Activated T-cell treated with anti-CD3 and anti-CD28 coated beads, Interleukin-2, amount 50 U/mL, for 4 hours (primary cell): ENCODE data around the gene NUP85. TPM values are rescaled to one million over a fixed set of nuclear protein-coding genes. Genes with fewer than 3 reads are reported as not detected.
"Not testable (repeated sequence)": the region's sequence is repeated elsewhere in the genome, so short reads cannot be mapped to it uniquely, and the experiment has no call there.

Experiments used
- ATAC-seq, 2 donors: fragments of 200-7000 bp; cut with Tn5 transposase; one replicate each; pipeline ENCODE4 v1.10.0; 2021
- DNase-seq: peaks from one replicate; pipeline ENCODE4 v3.0.0-alpha.2; 2020
- H3K27me3 Mint-ChIP-seq: one replicate; pipeline ENCODE4 v1.8.0; 2021; ENCODE audit warnings: low read depth, mixed read lengths
- H3K36me3 Mint-ChIP-seq: one replicate; pipeline ENCODE4 v1.8.0; 2022; ENCODE audit warnings: mixed read lengths; ENCODE audit not compliant: insufficient read depth
- H3K4me1 Mint-ChIP-seq: one replicate; pipeline ENCODE4 v1.8.0; 2021; ENCODE audit warnings: low read depth, mixed read lengths
- H3K4me3 Mint-ChIP-seq: one replicate; pipeline ENCODE4 v1.8.0; 2021; ENCODE audit warnings: mild to moderate bottlenecking, moderate library complexity, mixed read lengths
- H3K9me3 Mint-ChIP-seq: one replicate; pipeline ENCODE4 v1.8.0; 2021; ENCODE audit warnings: mixed read lengths
- total RNA-seq, 3 donors: library from RNA; stranded (reverse); gene quantifications; one replicate each; pipeline ENCODE4 v1.2.1, GENCODE V29; 2021

NUP85 gene
- total RNA-seq, 3 donors from 2014 or later, result 115 to 137 (median 125) TPM

GRCh38 chr17:75273977-75274708 is 68.7 kb downstream of the NUP85 start:
- H3K4me3 Mint-ChIP-seq, result peak overlapping the region; percentile 58
- H3K4me1 Mint-ChIP-seq, result peaks cover 27% of the 10 kb centered on the region
- ATAC-seq (no peak), DNase-seq (no peak)
- H3K9me3 Mint-ChIP-seq, result no peaks in the 10 kb centered on the region
- peaks cover 14% of the 10 kb centered on the region for H3K36me3 Mint-ChIP-seq
- H3K27me3 Mint-ChIP-seq, result no peaks in the 10 kb centered on the region

- H3K4me1 Mint-ChIP-seq, result peaks cover 12% of the 10 kb centered on the region
- peaks cover 15% of the 10 kb centered on the region for H3K36me3 Mint-ChIP-seq
- no peak overlapping the region for H3K4me3 Mint-ChIP-seq
These were observed 72.2 kb downstream of the NUP85 start for GRCh38 chr17:75277664-75278071.

GRCh38 chr17:75280189-75280588 is 74.7 kb downstream of the NUP85 start:
- H3K4me1 Mint-ChIP-seq, H3K9me3 Mint-ChIP-seq, DNase-seq, H3K27me3 Mint-ChIP-seq, H3K4me3 Mint-ChIP-seq, ATAC-seq: not testable (repeated sequence)
- H3K36me3 Mint-ChIP-seq, result peaks cover 18% of the 10 kb centered on the region

More at GRCh38 chr17:75277664-75278071, 72.2 kb downstream of the NUP85 start:
- H3K9me3 Mint-ChIP-seq, result no peaks in the 10 kb centered on the region
- ATAC-seq (no peak), DNase-seq (no peak)
- no peaks in the 10 kb centered on the region for H3K27me3 Mint-ChIP-seq

- H3K4me1 Mint-ChIP-seq, result peaks cover 18% of the 10 kb centered on the region
- H3K9me3 Mint-ChIP-seq, result no peaks in the 10 kb centered on the region
- H3K4me3 Mint-ChIP-seq, result no peak overlapping the region
- DNase-seq (no peak), ATAC-seq (no peak)
- H3K27me3 Mint-ChIP-seq, result no peaks in the 10 kb centered on the region
- H3K36me3 Mint-ChIP-seq, result peaks cover 27% of the 10 kb centered on the region
These were observed 79.6 kb downstream of the NUP85 start for GRCh38 chr17:75285123-75285522.

Other genes with a start within 250 kb of the NUP85 start
- 1 to 10 TPM; 1.3 to 2.1 (median 2.0) TPM for gene HID1, start 232.9 kb upstream of the NUP85 start, total RNA-seq
- 1 to 10 TPM in 2 of 3 donors, under 1 TPM in 1; 0.84 to 1.3 (median 1.0) TPM for gene CDR2L, start 218.0 kb upstream of the NUP85 start, total RNA-seq
- 10 to 100 TPM; 70.8 to 82.5 (median 81.1) TPM for gene MRPL58, start 193.0 kb upstream of the NUP85 start, total RNA-seq
- 100 to 1,000 TPM; 128 to 158 (median 147) TPM for gene ATP5PD, start 158.7 kb upstream of the NUP85 start, total RNA-seq
- gene KCTD2, start 158.5 kb upstream of the NUP85 start, total RNA-seq, result 10 to 100 TPM; 18.5 to 23.9 (median 22.2) TPM
- gene SLC16A5, start 117.7 kb upstream of the NUP85 start, total RNA-seq, result 1 to 10 TPM in 1 of 3 donors, under 1 TPM in 2; 0.53 to 1.2 (median 0.55) TPM
- gene ARMC7, start 95.7 kb upstream of the NUP85 start, total RNA-seq, result 10 to 100 TPM; 13.2 to 14.4 (median 13.7) TPM
- gene NT5C, start 73.9 kb upstream of the NUP85 start, total RNA-seq, result 100 to 1,000 TPM in 1 of 3 donors, 10 to 100 TPM in 2; 91.0 to 103 (median 91.4) TPM
- 100 to 1,000 TPM; 161 to 182 (median 167) TPM for gene JPT1, start 51.2 kb upstream of the NUP85 start, total RNA-seq
- 100 to 1,000 TPM; 594 to 609 (median 599) TPM for gene SUMO2, start 22.7 kb upstream of the NUP85 start, total RNA-seq
- gene GGA3, start 55.9 kb downstream of the NUP85 start, total RNA-seq, result 10 to 100 TPM; 64.2 to 80.5 (median 71.2) TPM
- 100 to 1,000 TPM; 131 to 167 (median 160) TPM for gene MRPS7, start 56.2 kb downstream of the NUP85 start, total RNA-seq
- 10 to 100 TPM; 35.4 to 39.8 (median 38.4) TPM for gene MIF4GD, start 65.6 kb downstream of the NUP85 start, total RNA-seq
- gene SLC25A19, start 83.8 kb downstream of the NUP85 start, total RNA-seq, result 100 to 1,000 TPM; 111 to 140 (median 134) TPM
- gene GRB2, start 200.0 kb downstream of the NUP85 start, total RNA-seq, result 100 to 1,000 TPM; 186 to 210 (median 207) TPM